ENCODE data around the gene COL21A1. TPM values are rescaled to one million over a fixed set of nuclear protein-coding genes. Genes with fewer than 3 reads are reported as not detected.

Gene COL21A1
- total RNA-seq, 1 donor = 19.2 TPM

DNA sequence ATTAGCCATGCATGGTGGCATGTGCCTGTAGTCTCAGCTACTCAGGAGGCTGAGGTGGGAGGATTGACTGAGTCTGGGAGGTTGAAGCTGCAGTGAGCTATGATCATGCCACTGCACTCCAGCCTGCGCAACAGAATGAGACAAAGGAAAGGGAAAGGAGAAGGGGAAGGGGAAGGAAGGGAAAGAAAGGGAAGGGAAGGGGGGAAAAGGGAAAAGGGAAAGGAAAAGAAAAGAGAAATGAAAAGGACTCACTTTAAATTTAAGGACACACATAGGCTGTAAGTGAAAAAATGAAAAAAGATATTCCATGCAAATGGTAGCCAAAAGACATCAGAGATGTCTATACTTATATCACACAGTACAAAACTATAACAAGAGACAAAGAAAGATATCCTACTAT, 74.2 kb downstream of the COL21A1 start:
- Histone ChIP-seq H2AFZ (ENCODE audit: low read length) (no peak overlapping the region), H3K4me2 (ENCODE audit: insufficient read depth, low read length) (no peak overlapping the region), H3K9me3 (ENCODE audit: low read depth, low read length) (peaks cover 2% of the 10 kb centered on the region), H3K4me1 (ENCODE audit: insufficient read depth, low read length) (no peaks in the 10 kb centered on the region), H3K27me3 (ENCODE audit: insufficient read depth, low read length) (no peaks in the 10 kb centered on the region), H3K4me3 (ENCODE audit: insufficient read depth, low read length) (no peak overlapping the region), H4K20me1 (ENCODE audit: insufficient read depth, low read length) (no peaks in the 10 kb centered on the region), H3K79me2 (ENCODE audit: insufficient read depth, low read length) (no peaks in the 10 kb centered on the region), H3K36me3 (ENCODE audit: insufficient read depth, low read length) (no peaks in the 10 kb centered on the region), H3K27ac (ENCODE audit: low read depth, low read length) (no peak overlapping the region)
- DNase-seq (ENCODE audit: insufficient read length, low spot score, missing footprints) = no peak
- TF ChIP-seq, protein P1, sequence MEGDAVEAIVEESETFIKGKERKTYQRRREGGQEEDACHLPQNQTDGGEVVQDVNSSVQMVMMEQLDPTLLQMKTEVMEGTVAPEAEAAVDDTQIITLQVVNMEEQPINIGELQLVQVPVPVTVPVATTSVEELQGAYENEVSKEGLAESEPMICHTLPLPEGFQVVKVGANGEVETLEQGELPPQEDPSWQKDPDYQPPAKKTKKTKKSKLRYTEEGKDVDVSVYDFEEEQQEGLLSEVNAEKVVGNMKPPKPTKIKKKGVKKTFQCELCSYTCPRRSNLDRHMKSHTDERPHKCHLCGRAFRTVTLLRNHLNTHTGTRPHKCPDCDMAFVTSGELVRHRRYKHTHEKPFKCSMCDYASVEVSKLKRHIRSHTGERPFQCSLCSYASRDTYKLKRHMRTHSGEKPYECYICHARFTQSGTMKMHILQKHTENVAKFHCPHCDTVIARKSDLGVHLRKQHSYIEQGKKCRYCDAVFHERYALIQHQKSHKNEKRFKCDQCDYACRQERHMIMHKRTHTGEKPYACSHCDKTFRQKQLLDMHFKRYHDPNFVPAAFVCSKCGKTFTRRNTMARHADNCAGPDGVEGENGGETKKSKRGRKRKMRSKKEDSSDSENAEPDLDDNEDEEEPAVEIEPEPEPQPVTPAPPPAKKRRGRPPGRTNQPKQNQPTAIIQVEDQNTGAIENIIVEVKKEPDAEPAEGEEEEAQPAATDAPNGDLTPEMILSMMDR (IDR thresholded peaks at IDR 0.05; ENCODE audit: extremely low read depth, low read depth, low read length) = no peak

DNA sequence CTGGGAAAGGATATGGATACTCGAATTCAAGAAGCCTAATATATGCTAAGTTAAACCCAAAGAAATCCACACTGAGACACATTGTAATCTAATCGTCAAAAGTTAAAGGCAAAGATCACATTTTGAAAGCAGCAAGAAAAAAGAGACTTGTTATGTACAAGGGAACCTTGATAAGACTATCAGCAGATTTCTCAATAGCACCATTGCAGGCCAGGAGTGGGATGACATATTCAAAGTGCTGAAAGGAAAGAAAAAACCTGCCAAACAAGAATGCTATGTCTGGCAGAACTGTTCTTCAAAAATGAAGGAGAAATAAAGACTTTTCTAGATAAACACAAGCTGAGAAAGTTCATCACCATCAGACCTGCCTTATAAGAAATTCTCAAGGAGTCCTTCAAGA, 75.2 kb downstream of the COL21A1 start:
- H3K4me2 ChIP-seq (ENCODE audit: insufficient read depth, low read length) = no peak overlapping the region
- TF ChIP-seq, protein P1 (IDR thresholded peaks at IDR 0.05; ENCODE audit: extremely low read depth, low read depth, low read length) = no peak
- H3K79me2 ChIP-seq (ENCODE audit: insufficient read depth, low read length) = no peaks in the 10 kb centered on the region
- no peaks in the 10 kb centered on the region for H4K20me1 ChIP-seq (ENCODE audit: insufficient read depth, low read length)
- no peak overlapping the region for H2AFZ ChIP-seq (ENCODE audit: low read length)
- no peaks in the 10 kb centered on the region for H3K27me3 ChIP-seq (ENCODE audit: insufficient read depth, low read length)
- H3K36me3 ChIP-seq (ENCODE audit: insufficient read depth, low read length) = no peaks in the 10 kb centered on the region
- DNase-seq (ENCODE audit: insufficient read length, low spot score, missing footprints) = no peak
- no peak overlapping the region for H3K27ac ChIP-seq (ENCODE audit: low read depth, low read length)
- no peak overlapping the region for H3K4me3 ChIP-seq (ENCODE audit: insufficient read depth, low read length)
- H3K4me1 ChIP-seq (ENCODE audit: insufficient read depth, low read length) = no peaks in the 10 kb centered on the region
- peaks cover 2% of the 10 kb centered on the region for H3K9me3 ChIP-seq (ENCODE audit: low read depth, low read length)

DNA sequence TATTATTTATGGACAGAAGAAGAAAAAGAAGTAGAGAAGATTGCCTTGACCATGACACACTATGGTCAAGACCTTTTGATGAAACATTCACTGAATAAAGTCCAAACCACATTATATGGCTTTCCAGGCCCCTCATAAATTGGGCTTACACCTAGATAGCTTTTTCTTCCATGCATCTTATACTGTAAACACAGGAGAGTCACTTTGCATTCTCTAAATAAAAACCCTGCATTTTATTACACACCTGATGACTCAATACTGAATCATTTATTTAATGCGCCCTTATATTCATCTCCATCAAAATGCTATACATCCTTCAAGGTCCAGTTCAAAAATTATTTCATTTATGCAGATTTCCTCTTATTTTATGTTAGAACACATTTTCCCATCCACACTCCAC, 78.0 kb downstream of the COL21A1 start:
- Histone ChIP-seq H4K20me1 (ENCODE audit: insufficient read depth, low read length) (no peaks in the 10 kb centered on the region), H3K36me3 (ENCODE audit: insufficient read depth, low read length) (no peaks in the 10 kb centered on the region), H3K4me2 (ENCODE audit: insufficient read depth, low read length) (no peak overlapping the region), H3K27ac (ENCODE audit: low read depth, low read length) (no peak overlapping the region), H3K4me1 (ENCODE audit: insufficient read depth, low read length) (peaks cover 4% of the 10 kb centered on the region), H3K27me3 (ENCODE audit: insufficient read depth, low read length) (no peaks in the 10 kb centered on the region), H3K9me3 (ENCODE audit: low read depth, low read length) (no peaks in the 10 kb centered on the region), H2AFZ (ENCODE audit: low read length) (no peak overlapping the region), H3K79me2 (ENCODE audit: insufficient read depth, low read length) (no peaks in the 10 kb centered on the region), H3K4me3 (ENCODE audit: insufficient read depth, low read length) (no peak overlapping the region)
- DNase-seq (ENCODE audit: insufficient read length, low spot score, missing footprints) = no peak
- TF ChIP-seq, protein P1 (IDR thresholded peaks at IDR 0.05; ENCODE audit: extremely low read depth, low read depth, low read length) = no peak

DNA sequence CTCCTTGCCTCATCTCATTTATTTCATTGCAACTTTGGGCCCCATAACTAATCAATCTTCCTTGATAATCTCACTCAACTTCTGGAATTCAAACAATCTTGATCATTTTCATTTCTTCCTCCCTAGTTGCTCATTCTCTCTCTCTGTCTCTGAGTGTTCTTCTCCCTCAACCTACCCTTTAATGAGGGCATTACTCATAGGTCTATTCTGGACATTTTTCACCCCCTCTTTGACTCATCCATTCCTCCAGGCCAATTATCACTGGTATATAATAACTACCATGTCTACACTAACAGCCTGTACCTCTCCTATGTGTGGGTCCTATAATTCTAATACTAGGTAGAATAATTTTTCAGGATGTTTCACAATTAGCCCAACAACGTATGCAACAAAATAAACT, 78.8 kb downstream of the COL21A1 start:
- Histone ChIP-seq H3K4me3 (ENCODE audit: insufficient read depth, low read length) (no peak overlapping the region), H3K36me3 (ENCODE audit: insufficient read depth, low read length) (no peaks in the 10 kb centered on the region), H4K20me1 (ENCODE audit: insufficient read depth, low read length) (no peaks in the 10 kb centered on the region), H3K27ac (ENCODE audit: low read depth, low read length) (no peak overlapping the region), H3K4me1 (ENCODE audit: insufficient read depth, low read length) (peaks cover 4% of the 10 kb centered on the region), H3K79me2 (ENCODE audit: insufficient read depth, low read length) (no peaks in the 10 kb centered on the region), H3K4me2 (ENCODE audit: insufficient read depth, low read length) (no peak overlapping the region), H3K9me3 (ENCODE audit: low read depth, low read length) (no peaks in the 10 kb centered on the region), H2AFZ (ENCODE audit: low read length) (no peak overlapping the region), H3K27me3 (ENCODE audit: insufficient read depth, low read length) (no peaks in the 10 kb centered on the region)
- no peak for DNase-seq (ENCODE audit: insufficient read length, low spot score, missing footprints)
- TF ChIP-seq, protein P1 (IDR thresholded peaks at IDR 0.05; ENCODE audit: extremely low read depth, low read depth, low read length) = no peak

All from osteoblast (primary cell).